Adrenal gland (tissue), 5 donors: ENCODE results near the gene TMEM74B.

Source experiments
- POLR2A ChIP-seq, 2 donors: fragments of 450-650 bp; IDR thresholded peaks; one replicate each; pipeline ENCODE4 v1.6.1; 2017; ENCODE audit warnings: antibody characterized with exemption in 2 of 2, mild to moderate bottlenecking in 2 of 2, moderate library complexity in 1 of 2
- TF ChIP-seq, protein P1 (sequence below), 6 experiments: fragments of 450-650 bp in 4 of 6; fragments of 200-600 bp in 2 of 6; sonication (generic) in 1 of 6; IDR thresholded peaks; 1 replicate in 5 of 6; 2 replicates in 1 of 6; pipeline versions ENCODE4 v1.5.1 to v1.8.0; 2016 to 2021; ENCODE audit warnings: antibody characterized with exemption in 6 of 6, mild to moderate bottlenecking in 2 of 6, moderate library complexity in 1 of 6
- donor health status: DM: no; HTN: no; CAD: no.

GRCh38 chr20:1169224-1169623 is 15.6 kb downstream of the TMEM74B start:
- TF ChIP-seq, protein P1, sequence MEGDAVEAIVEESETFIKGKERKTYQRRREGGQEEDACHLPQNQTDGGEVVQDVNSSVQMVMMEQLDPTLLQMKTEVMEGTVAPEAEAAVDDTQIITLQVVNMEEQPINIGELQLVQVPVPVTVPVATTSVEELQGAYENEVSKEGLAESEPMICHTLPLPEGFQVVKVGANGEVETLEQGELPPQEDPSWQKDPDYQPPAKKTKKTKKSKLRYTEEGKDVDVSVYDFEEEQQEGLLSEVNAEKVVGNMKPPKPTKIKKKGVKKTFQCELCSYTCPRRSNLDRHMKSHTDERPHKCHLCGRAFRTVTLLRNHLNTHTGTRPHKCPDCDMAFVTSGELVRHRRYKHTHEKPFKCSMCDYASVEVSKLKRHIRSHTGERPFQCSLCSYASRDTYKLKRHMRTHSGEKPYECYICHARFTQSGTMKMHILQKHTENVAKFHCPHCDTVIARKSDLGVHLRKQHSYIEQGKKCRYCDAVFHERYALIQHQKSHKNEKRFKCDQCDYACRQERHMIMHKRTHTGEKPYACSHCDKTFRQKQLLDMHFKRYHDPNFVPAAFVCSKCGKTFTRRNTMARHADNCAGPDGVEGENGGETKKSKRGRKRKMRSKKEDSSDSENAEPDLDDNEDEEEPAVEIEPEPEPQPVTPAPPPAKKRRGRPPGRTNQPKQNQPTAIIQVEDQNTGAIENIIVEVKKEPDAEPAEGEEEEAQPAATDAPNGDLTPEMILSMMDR (IDR thresholded peaks at IDR 0.05), result no peak
- no peak for TF ChIP-seq POLR2A (IDR thresholded peaks at IDR 0.05)
